Endothelial cell of umbilical vein (primary cell): Measurements from ENCODE around the gene DIP2C.

Experiments used
- CTCF ChIP-seq, 2 donors: IDR thresholded peaks; 1 replicate in 1 of 2; 2 replicates in 1 of 2; pipeline ENCODE4 v1.5.1; 2011; ENCODE audit warnings: low read length in 2 of 2, mild to moderate bottlenecking in 2 of 2, moderate library complexity in 2 of 2, control low read depth in 1 of 2, inconsistent platforms in 1 of 2, low read depth in 1 of 2; ENCODE audit not compliant: insufficient read depth in 1 of 2; ENCODE audit errors: extremely low read depth in 1 of 2
- GATA2 ChIP-seq: IDR thresholded peaks from 2 replicates; pipeline ENCODE4 v1.7.0; 2011; ENCODE audit warnings: low read depth, mild to moderate bottlenecking, moderate library complexity, mixed read lengths, low read length; ENCODE audit not compliant: insufficient read length, insufficient read depth
- JUN ChIP-seq: IDR thresholded peaks from 2 replicates; pipeline ENCODE4 v1.6.1; 2011; ENCODE audit warnings: borderline replicate concordance, low read depth; ENCODE audit not compliant: insufficient read length, insufficient read depth
- POLR2A ChIP-seq: IDR thresholded peaks from 2 replicates; pipeline ENCODE4 v1.6.1; 2012; ENCODE audit warnings: low read depth, mild to moderate bottlenecking, control low read depth, low read length
- POLR2AphosphoS5 ChIP-seq: IDR thresholded peaks from 2 replicates; pipeline ENCODE4 v1.6.1; 2012; ENCODE audit warnings: low read depth, mild to moderate bottlenecking, control low read depth, low read length, moderate library complexity; ENCODE audit not compliant: insufficient read depth

- TF ChIP-seq JUN (no peak), POLR2A (no peak), POLR2AphosphoS5 (no peak), CTCF (IDR thresholded peaks at IDR 0.05; ENCODE audit: extremely low read depth in 1 of 2, insufficient read depth in 1 of 2, low read depth in 1 of 2, low read length in 2 of 2) (no peak), GATA2 (no peak)
Measured at GRCh38 chr10:373015-373414, 316.5 kb downstream of the DIP2C start.
